ENCODE measurements around the gene CYP24A1.
A peak's percentile ranks its signal among the peaks of the same experiment; 100 is the strongest.

Gene CYP24A1

DNA sequence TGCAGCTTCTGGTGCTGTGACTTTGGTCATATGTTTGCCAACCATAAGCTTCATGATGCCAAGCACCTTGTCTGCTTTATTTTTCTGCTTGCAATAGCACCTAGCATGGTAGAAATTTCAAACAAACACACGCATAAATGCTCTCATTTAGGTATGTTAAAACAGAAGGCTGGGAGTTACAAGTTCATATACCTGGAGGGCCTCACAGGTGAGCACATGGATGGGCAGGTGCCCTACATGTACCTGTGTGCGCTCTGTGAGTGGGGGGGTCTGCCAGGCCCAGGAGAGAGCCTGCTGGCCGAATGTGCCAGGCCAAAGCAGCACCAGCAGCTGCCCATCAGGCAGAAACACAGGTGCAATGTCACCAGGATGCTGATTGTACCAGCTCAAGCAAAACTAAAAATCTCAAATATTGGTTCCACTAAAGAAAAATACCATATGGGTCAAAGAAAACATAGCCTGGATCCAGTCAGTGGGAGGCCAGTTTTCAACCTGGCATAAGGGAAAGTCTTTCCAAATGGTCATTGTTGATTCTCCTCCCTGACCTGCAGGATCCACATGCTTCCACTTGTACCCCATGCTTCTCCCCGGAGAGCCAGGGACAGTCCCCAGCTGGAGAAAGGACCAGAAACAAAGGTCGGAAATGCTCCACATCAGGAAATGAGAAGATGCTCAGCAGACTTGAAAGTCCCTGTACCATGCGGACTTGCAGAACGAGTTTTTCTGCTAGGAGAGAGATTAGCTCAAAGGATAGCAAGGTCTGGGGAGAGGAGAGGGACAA, 26.9 kb upstream of the CYP24A1 start:
- H3K27ac ChIP-seq: peak overlapping the region; percentile 44
- TF ChIP-seq, protein P1, sequence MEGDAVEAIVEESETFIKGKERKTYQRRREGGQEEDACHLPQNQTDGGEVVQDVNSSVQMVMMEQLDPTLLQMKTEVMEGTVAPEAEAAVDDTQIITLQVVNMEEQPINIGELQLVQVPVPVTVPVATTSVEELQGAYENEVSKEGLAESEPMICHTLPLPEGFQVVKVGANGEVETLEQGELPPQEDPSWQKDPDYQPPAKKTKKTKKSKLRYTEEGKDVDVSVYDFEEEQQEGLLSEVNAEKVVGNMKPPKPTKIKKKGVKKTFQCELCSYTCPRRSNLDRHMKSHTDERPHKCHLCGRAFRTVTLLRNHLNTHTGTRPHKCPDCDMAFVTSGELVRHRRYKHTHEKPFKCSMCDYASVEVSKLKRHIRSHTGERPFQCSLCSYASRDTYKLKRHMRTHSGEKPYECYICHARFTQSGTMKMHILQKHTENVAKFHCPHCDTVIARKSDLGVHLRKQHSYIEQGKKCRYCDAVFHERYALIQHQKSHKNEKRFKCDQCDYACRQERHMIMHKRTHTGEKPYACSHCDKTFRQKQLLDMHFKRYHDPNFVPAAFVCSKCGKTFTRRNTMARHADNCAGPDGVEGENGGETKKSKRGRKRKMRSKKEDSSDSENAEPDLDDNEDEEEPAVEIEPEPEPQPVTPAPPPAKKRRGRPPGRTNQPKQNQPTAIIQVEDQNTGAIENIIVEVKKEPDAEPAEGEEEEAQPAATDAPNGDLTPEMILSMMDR (conservative IDR thresholded peaks at IDR 0.05): no peak

DNA sequence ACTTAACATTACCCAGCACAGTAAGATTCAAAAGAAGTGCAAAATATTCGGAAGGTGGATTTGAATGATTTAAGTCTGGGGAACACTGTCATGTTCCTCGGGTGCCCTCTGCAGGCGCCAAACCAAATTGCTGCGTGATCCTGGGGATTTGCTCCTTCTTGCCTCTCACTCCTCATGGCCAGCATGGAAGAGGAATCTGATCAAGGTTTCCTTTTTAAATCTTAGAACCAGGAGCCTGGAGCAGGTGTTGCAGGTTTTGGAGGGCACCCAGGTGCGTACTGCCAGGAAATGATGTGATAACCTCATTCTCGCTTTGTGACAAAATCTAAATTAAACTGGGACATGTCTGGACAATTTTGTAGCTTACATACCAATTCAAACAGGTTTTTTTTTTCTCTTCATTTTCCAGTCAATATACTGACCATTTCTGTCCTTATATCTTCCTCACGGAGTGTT, 26.0 kb upstream of the CYP24A1 start:
- TF ChIP-seq, protein P1 (conservative IDR thresholded peaks at IDR 0.05): peak; percentile 98
- no peak overlapping the region; the same call in 1 of the 2 replicates for H3K27ac ChIP-seq

DNA sequence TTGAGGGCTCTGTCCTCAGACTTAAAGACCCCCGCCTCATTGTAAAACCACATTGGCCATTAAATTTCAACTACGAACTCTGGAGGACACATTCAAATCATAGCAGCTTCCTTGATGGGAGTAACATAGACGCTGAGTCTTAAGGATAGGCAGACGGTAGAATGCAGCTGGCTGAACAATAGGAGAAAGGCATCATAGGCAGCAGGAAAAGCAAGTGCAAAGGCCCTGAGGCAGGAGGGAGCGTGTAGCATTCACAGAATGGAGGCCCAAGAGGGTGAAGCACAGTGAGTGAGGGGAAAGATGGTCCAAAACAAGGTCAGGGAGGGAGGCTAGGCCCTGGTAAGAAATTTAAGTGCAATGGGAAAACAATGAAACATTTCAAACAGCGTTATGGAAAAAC, 25.5 kb upstream of the CYP24A1 start:
- no peak overlapping the region for H3K27ac ChIP-seq
- TF ChIP-seq, protein P1 (conservative IDR thresholded peaks at IDR 0.05): no peak

DNA sequence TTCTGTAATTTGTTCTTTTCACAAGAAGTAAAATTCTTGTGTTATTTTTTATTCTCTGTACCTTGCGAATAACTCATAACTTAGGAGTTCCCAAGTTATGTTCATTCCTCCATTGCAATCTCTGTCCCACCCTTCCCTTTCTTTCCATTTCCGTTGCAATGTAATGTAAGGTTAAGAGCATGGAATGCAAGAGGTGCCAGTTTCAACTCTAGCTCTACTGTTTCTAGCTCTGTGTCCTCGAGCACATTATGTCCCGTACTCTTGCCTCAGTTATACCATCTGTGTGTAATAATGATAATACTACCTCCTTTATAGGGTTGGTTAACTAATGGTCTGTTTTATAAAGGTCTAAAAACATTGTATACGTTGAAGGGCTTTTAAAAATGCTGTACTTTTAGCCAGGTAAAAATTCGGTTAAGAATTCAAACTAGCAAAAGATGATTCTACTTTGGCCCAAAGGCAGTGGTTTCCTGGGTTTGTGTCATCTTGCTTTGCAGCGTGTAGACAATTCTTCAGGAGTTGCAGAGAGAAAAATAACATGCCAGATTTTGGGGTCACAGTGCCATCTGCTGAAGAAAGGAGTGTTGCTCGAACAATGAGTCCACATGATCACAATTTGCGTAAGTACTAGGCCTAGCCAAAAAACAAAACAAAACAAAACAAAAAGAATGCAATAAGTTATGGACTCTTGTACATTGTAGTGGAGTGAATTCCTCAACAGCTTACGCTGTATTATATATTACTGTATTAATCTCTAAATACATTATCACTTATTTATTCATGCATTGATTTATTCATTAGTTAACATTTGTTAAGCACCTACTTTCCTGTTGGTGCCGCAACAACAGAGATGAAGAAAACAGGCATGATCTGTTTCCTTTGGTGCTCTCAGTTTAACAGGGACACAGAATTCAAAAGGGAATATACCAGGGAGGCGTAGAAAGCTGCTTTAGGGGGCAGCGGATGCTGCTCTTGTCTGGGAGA, 24.1 kb upstream of the CYP24A1 start:
- TF ChIP-seq, protein P1 (conservative IDR thresholded peaks at IDR 0.05): peak; percentile 55
- no peak overlapping the region for H3K27ac ChIP-seq

DNA sequence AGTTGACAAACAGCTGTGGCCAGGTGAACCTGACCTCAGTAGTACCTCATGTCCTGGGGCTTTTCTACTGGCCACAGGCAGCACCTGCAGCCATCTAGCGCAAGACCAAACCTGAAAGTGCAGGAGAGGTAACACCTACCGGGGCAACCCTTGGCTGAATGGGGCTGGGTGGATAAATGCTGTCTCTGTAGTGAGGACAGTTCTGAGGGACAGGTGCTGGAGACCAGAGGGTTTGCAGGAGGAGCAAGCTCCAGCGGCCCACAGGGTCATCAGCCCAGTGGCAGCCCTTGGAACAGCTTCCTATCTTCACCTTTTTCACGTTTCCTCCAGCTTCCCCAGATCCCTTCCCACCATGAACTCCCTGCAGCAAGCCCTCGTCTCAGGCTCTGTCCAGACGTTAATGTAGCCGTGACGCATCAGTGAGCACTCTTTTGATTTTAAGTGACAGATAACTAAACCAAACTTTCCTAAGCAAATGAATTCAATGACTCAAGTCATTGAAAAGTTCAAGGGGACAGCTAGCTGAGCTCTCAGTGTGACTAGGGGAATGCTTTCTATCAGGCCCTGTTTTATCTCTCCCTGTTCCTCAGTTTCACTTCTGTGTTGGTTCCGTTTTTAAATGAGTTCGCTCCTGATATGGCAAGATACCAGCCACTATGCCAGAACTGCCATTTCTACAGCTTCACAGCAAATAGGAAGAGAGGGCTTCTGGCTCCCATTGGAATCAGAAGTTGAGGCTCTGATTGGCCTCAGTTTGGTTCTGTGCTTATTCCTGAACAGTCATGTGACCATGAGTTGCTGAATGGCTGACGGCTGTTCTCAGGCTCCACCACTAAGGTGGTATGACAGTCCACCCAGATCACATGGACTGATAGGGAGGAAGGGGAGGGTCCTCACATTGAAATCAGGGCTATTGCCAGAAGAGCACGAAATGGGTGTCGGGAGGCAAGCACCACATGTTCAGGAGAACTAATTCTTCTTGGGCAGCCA, 22.0 kb upstream of the CYP24A1 start:
- TF ChIP-seq, protein P1 (conservative IDR thresholded peaks at IDR 0.05): no peak
- H3K27ac ChIP-seq: no peak overlapping the region

DNA sequence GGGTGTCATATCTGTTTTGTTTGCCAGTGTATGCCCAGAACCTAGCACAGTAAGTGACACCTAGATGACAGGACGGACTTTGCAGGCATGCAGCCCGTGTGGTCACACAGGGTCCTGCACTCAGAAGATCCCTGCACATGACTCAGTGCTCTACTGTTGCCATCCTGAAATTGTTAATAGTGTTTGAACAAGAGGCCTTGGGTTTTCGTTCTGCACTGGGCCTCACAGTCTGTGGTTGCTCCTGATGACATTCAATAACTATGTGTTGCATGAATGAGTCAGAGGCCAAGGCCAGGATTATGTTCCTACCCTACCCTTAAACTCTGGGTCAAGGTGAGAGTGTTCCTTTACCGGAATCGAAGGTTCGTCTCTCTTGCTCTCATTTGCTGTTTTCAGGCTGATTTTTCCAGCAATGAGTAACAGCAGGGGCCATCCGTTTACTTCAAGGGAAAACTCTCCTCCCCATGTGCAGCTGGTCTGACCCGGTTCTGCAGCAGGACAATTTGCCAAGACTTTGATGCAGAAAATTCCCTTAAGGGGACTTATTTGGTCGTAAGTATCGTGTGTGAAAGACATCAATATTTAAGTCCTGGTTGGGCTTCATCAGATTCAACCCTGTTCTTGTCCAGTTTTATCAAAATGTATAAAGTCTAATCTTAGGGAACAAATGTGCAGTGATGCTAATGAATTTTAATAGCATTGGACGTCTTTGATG, 21.1 kb upstream of the CYP24A1 start:
- H3K27ac ChIP-seq: no peak overlapping the region
- TF ChIP-seq, protein P1 (conservative IDR thresholded peaks at IDR 0.05): no peak
